H1 (cell line): Measurements from ENCODE around the gene STK32A. TPM values are rescaled to one million over a fixed set of nuclear protein-coding genes. Genes with fewer than 3 reads are reported as not detected.

Experiments
- CTCF ChIA-PET: fragments of 300-600 bp; sonication (Branson Sonifier 250); formaldehyde crosslinking; loops from one replicate; lab custom pipeline; 2021; ENCODE audit not compliant: partially characterized antibody; lab: Charles Lee
- POLR2A ChIA-PET: fragments of 300-600 bp; sonication (Branson Sonifier 250); formaldehyde crosslinking; loops from one replicate; lab custom pipeline; 2021; ENCODE audit warnings: inconsistent platforms; ENCODE audit not compliant: partially characterized antibody; lab: Charles Lee
- DNase-seq, 2 experiments: peaks; one replicate each; pipeline versions ENCODE4 v3.0.0 to v3.0.0-alpha.2; 2010 to 2022; ENCODE audit warnings: low spot score in 2 of 2, low read depth in 1 of 2, mixed read lengths in 1 of 2
- FAIRE-seq: peaks from 2 replicates; lab custom pipeline; 2011; peaks lifted over from hg19 to GRCh38; lab: Jason Lieb, UNC
- H2AFZ ChIP-seq: 2 replicates; pipeline ENCODE4 v1.8.1; 2012; ENCODE audit warnings: low read length, inconsistent platforms
- H2AK5ac ChIP-seq: 2 replicates; pipeline ENCODE4 v1.6.1; 2013; ENCODE audit warnings: low read depth, low read length
- H2BK120ac ChIP-seq: replicated peaks from 2 replicates; pipeline ENCODE3; 2013; ENCODE audit warnings: low read depth, low read length, inconsistent platforms
- H2BK12ac ChIP-seq: 2 replicates; pipeline ENCODE4 v1.6.1; 2013; ENCODE audit warnings: low read depth, low read length
- H2BK15ac ChIP-seq: 2 replicates; pipeline ENCODE4 v1.6.1; 2013; ENCODE audit warnings: low read length
- H2BK20ac ChIP-seq: 2 replicates; pipeline ENCODE4 v1.6.1; 2013; ENCODE audit warnings: low read length
- H2BK5ac ChIP-seq: 2 replicates; pipeline ENCODE4 v1.6.1; 2013; ENCODE audit warnings: low read depth, low read length
- H3K14ac ChIP-seq: 2 replicates; pipeline ENCODE4 v1.6.1; 2013; ENCODE audit warnings: inconsistent platforms; ENCODE audit not compliant: insufficient read length
- H3K18ac ChIP-seq: 2 replicates; pipeline ENCODE4 v1.6.1; 2013; ENCODE audit warnings: low read length; ENCODE audit errors: extremely low read depth
- H3K23ac ChIP-seq: 2 replicates; pipeline ENCODE4 v1.6.1; 2013; ENCODE audit warnings: inconsistent platforms; ENCODE audit not compliant: insufficient read length
- H3K23me2 ChIP-seq: 2 replicates; pipeline ENCODE4 v1.6.1; 2013; ENCODE audit warnings: low read depth, low read length
- H3K27ac ChIP-seq: 2 replicates; pipeline ENCODE4 v1.6.1; 2011; ENCODE audit warnings: low read depth, low read length, inconsistent platforms
- H3K27me3 ChIP-seq, 4 experiments: replicated peaks in 1 of 4; 1 replicate in 1 of 4; 2 replicates in 3 of 4; pipeline versions ENCODE4 v1.6.1 to v1.8.1; 2011 to 2013; ENCODE audit warnings: low read length in 3 of 4, mild to moderate bottlenecking in 3 of 4, inconsistent platforms in 2 of 4, mixed read lengths in 2 of 4, moderate library complexity in 1 of 4; ENCODE audit not compliant: control insufficient read depth in 3 of 4, insufficient read depth in 3 of 4; ENCODE audit errors: extremely low read depth in 1 of 4
- H3K36me3 ChIP-seq, 4 experiments: 2 replicates each; pipeline versions ENCODE4 v1.6.1 to v1.8.1; 2011 to 2013; ENCODE audit warnings: mild to moderate bottlenecking in 4 of 4, low read length in 3 of 4, moderate library complexity in 2 of 4, control low read depth in 1 of 4, inconsistent platforms in 1 of 4; ENCODE audit not compliant: insufficient read depth in 4 of 4, control insufficient read depth in 2 of 4
- H3K4ac ChIP-seq: replicated peaks from 2 replicates; pipeline ENCODE3; 2013; ENCODE audit warnings: low read length, low read depth, mixed read lengths, inconsistent platforms; ENCODE audit not compliant: insufficient read length
- H3K4me1 ChIP-seq, 4 experiments: replicated peaks in 1 of 4; 1 replicate in 1 of 4; 2 replicates in 3 of 4; pipeline versions ENCODE4 v1.6.1 to v1.8.1; 2011 to 2013; ENCODE audit warnings: low read length in 3 of 4, inconsistent platforms in 2 of 4, mixed read lengths in 1 of 4; ENCODE audit not compliant: insufficient read depth in 4 of 4, control insufficient read depth in 3 of 4
- H3K4me2 ChIP-seq, 2 experiments: 2 replicates each; pipeline versions ENCODE4 v1.6.1 to v1.8.1; 2011 to 2013; ENCODE audit warnings: low read depth in 2 of 2, low read length in 2 of 2, control low read depth in 1 of 2, inconsistent platforms in 1 of 2, mild to moderate bottlenecking in 1 of 2; ENCODE audit not compliant: insufficient read depth in 1 of 2
- H3K4me3 ChIP-seq, 4 experiments: fragments of 200-600, 300-600 bp in 1 of 4; sonication (generic), shearing (Covaris generic), sonication (Bioruptor Twin) in 1 of 4; 2 replicates each; pipeline versions ENCODE4 v1.5.1 to v1.8.1; 2011 to 2016; ENCODE audit warnings: low read length in 4 of 4, low read depth in 3 of 4, control low read depth in 2 of 4, inconsistent platforms in 2 of 4, mild to moderate bottlenecking in 2 of 4, mixed read lengths in 1 of 4, moderate library complexity in 1 of 4; ENCODE audit not compliant: insufficient read depth in 2 of 4; ENCODE audit errors: extremely low read depth in 1 of 4
- H3K56ac ChIP-seq: replicated peaks from 2 replicates; pipeline ENCODE3; 2013; ENCODE audit warnings: low read depth, mild to moderate bottlenecking, mixed read lengths, low read length, inconsistent platforms; ENCODE audit not compliant: insufficient read length
- H3K79me1 ChIP-seq: 2 replicates; pipeline ENCODE4 v1.6.1; 2013; ENCODE audit warnings: low read depth, low read length, control low read depth
- H3K79me2 ChIP-seq, 2 experiments: 2 replicates each; pipeline versions ENCODE4 v1.6.1 to v1.8.1; 2012 to 2013; ENCODE audit warnings: low read length in 2 of 2, mild to moderate bottlenecking in 2 of 2, inconsistent platforms in 1 of 2; ENCODE audit not compliant: insufficient read depth in 2 of 2, control insufficient read depth in 1 of 2
- H3K9ac ChIP-seq, 4 experiments: replicated peaks in 1 of 4; 1 replicate in 1 of 4; 2 replicates in 3 of 4; pipeline versions ENCODE4 v1.6.1 to v1.8.1; 2011 to 2013; ENCODE audit warnings: low read depth in 3 of 4, low read length in 3 of 4, control low read depth in 2 of 4, mild to moderate bottlenecking in 2 of 4, moderate library complexity in 2 of 4, inconsistent platforms in 1 of 4; ENCODE audit errors: extremely low read depth in 1 of 4
- H3K9me3 ChIP-seq, 2 experiments: 2 replicates each; pipeline versions ENCODE4 v1.6.1 to v1.8.1; 2012 to 2013; ENCODE audit warnings: mild to moderate bottlenecking in 2 of 2, moderate library complexity in 2 of 2, control low read depth in 1 of 2, inconsistent platforms in 1 of 2, low read depth in 1 of 2, low read length in 1 of 2, mixed read lengths in 1 of 2; ENCODE audit not compliant: insufficient read depth in 2 of 2
- H4K20me1 ChIP-seq, 2 experiments: replicated peaks in 1 of 2; 2 replicates each; pipeline versions ENCODE3 to v1.8.1; 2011 to 2013; ENCODE audit warnings: inconsistent platforms in 2 of 2, low read length in 2 of 2, mild to moderate bottlenecking in 1 of 2; ENCODE audit not compliant: insufficient read depth in 2 of 2, control insufficient read depth in 1 of 2
- H4K5ac ChIP-seq: 2 replicates; pipeline ENCODE4 v1.6.1; 2013; ENCODE audit warnings: low read length, low read depth, mixed read lengths, inconsistent platforms; ENCODE audit not compliant: insufficient read length
- H4K8ac ChIP-seq: 2 replicates; pipeline ENCODE4 v1.8.0; 2013; ENCODE audit warnings: mild to moderate bottlenecking, moderate library complexity, low read length, inconsistent platforms; ENCODE audit not compliant: insufficient read depth; ENCODE audit errors: extremely low read depth
- H4K91ac ChIP-seq: replicated peaks from 2 replicates; pipeline ENCODE3; 2013; ENCODE audit warnings: low read length, mixed read lengths, inconsistent platforms; ENCODE audit not compliant: insufficient read length
- BRCA1 ChIP-seq: IDR thresholded peaks from 2 replicates; pipeline ENCODE4 v1.6.1; 2012; ENCODE audit warnings: low read depth, low read length, improper control_type of control experiment
- HDAC6 ChIP-seq: IDR thresholded peaks from one replicate; pipeline ENCODE4 v1.7.1; 2012; ENCODE audit warnings: low read depth, mild to moderate bottlenecking, inconsistent platforms, low read length, moderate library complexity
- RAD21 ChIP-seq, 2 experiments: IDR thresholded peaks in 1 of 2; conservative IDR thresholded peaks in 1 of 2; 2 replicates each; pipeline ENCODE4 v1.6.1; 2011; ENCODE audit warnings: low read depth in 2 of 2, low read length in 2 of 2, improper control_type of control experiment in 1 of 2, inconsistent platforms in 1 of 2, mild to moderate bottlenecking in 1 of 2, moderate library complexity in 1 of 2
- RBBP5 ChIP-seq: IDR thresholded peaks from 2 replicates; pipeline ENCODE4 v1.7.1; 2012; ENCODE audit warnings: low read depth, mild to moderate bottlenecking, inconsistent platforms, low read length, moderate library complexity, borderline replicate concordance
- RNF2 ChIP-seq: fragments of 200-900, 300-1000 bp; sonication (generic); IDR thresholded peaks from 2 replicates; pipeline ENCODE4 v1.7.1; 2016; ENCODE audit warnings: borderline replicate concordance, low read depth, mild to moderate bottlenecking, antibody characterized with exemption, low read length; ENCODE audit not compliant: poor library complexity, severe bottlenecking; ENCODE audit errors: missing control alignments
- SIN3A ChIP-seq, 2 experiments: IDR thresholded peaks in 1 of 2; conservative IDR thresholded peaks in 1 of 2; 2 replicates each; pipeline ENCODE4 v1.6.1; 2011 to 2012; ENCODE audit warnings: low read length in 2 of 2, improper control_type of control experiment in 1 of 2, low read depth in 1 of 2, mild to moderate bottlenecking in 1 of 2
- SIX5 ChIP-seq: IDR thresholded peaks from 2 replicates; pipeline ENCODE4 v1.6.1; 2011; ENCODE audit warnings: mild to moderate bottlenecking, low read depth, low read length
- TEAD4 ChIP-seq: IDR thresholded peaks from 2 replicates; pipeline ENCODE4 v1.6.1; 2012; ENCODE audit warnings: low read depth, low read length, inconsistent platforms, mixed read lengths
- YY1 ChIP-seq: IDR thresholded peaks from 2 replicates; pipeline ENCODE4 v1.6.1; 2011; ENCODE audit warnings: low read depth, mild to moderate bottlenecking, low read length
- ZNF274 ChIP-seq: IDR thresholded peaks from 2 replicates; pipeline ENCODE4 v1.7.0; 2012; ENCODE audit warnings: low read length, borderline replicate concordance; ENCODE audit errors: extremely low read depth
- WGBS, 2 experiments: shearing (Covaris generic) in 1 of 2; methylation state at CpG; one replicate each; pipeline versions ENCODE4 v1.1.6 to v1.1.7; 2013 to 2015; ENCODE audit warnings: low lambda C conversion rate in 2 of 2, mixed read lengths in 2 of 2, inconsistent platforms in 1 of 2, low coverage in 1 of 2, missing lambda C conversion rate in 1 of 2; ENCODE audit not compliant: insufficient replicate concordance in 2 of 2, insufficient coverage in 1 of 2, insufficient read length in 1 of 2; ENCODE audit errors: extremely low coverage in 1 of 2, missing lambda C conversion rate in 1 of 2; 5-methylcytosine and 5-hydroxymethylcytosine counted together
- polyA plus RNA-seq, 7 experiments: library from polyadenylated mRNA; depleted of rRNA in 3 of 7; stranded (reverse) in 5 of 7; unstranded in 2 of 7; fragments of >200 nt in 5 of 7; fragments of 200-250 nt in 2 of 7; gene quantifications; 1 replicate in 5 of 7; 2 replicates in 1 of 7; 4 replicates in 1 of 7; pipeline versions ENCODE4 v1.2.1 to v1.2.3, GENCODE V29; 2011 to 2013; ENCODE audit warnings: missing spikeins in 2 of 7, mixed read lengths in 2 of 7
- total RNA-seq: library from RNA; stranded (reverse); fragmentation: NEBNext Ultra II Directional; extraction: Animal tissue kit (Norgen Biotek cat#: 25700); gene quantifications from 2 replicates; pipeline ENCODE4 v1.2.1, GENCODE V29; 2021
- TF ChIP-seq, protein P1 (sequence below): IDR thresholded peaks from 2 replicates; pipeline ENCODE4 v1.6.1; 2012; ENCODE audit warnings: inconsistent platforms

STK32A gene
- total and polyA plus RNA-seq, 2 of the 8 experiments (the other 6 are each of a cell fraction or from before 2014, with no cell fraction given) = 1.3 to 2.5 TPM

DNA sequence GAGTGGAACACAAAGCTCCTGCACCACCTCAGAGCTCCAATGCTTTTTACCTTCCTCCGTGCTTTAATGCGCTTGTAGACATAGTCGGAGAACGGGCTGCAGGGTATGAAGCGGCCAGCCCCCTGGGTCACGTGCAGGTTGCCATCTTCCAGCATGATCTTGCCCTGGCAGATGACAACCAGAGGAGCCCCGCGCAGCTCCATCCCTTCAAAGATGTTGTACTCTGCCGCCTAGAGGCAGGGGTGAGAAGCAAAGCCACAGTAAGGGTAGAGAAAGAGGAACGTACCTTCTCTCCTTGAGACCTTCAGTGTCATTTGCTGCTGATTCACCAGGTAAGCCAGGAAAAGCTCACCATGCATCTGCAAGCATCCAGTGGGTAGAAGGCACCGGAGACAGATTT lies 162.8 kb downstream of the STK32A start:
- H3K4me2 ChIP-seq = no peak overlapping the region
- peaks cover 4 to 9% of the 10 kb centered on the region in 2 experiments for H4K20me1 ChIP-seq
- ChIA-PET CTCF (interaction anchor here (0.7 to 2.7 kb wide), 38 partner anchors 9 to 1076 kb away, joined by 3 to 23 read pairs (median 4); no protein-coding TSS in a partner anchor), POLR2A (interaction anchor here (1.1 to 1.3 kb wide), 2 partner anchors 9 to 58 kb away, joined by 3 read pairs; no protein-coding TSS in a partner anchor)
- H2BK20ac ChIP-seq = no peak overlapping the region
- H3K4me1 ChIP-seq = no peaks in the 10 kb centered on the region
- H3K9me3 ChIP-seq = no peaks in the 10 kb centered on the region
- no peak overlapping the region for H4K91ac ChIP-seq
- peaks cover 60 to 96% (median 83%) of the 10 kb centered on the region in 4 experiments for H3K36me3 ChIP-seq
- no peaks in the 10 kb centered on the region; the same call in 1 of the 2 replicates for H3K23me2 ChIP-seq
- H3K27ac ChIP-seq = no peak overlapping the region
- no peak overlapping the region for H3K9ac ChIP-seq
- H2BK12ac ChIP-seq = no peak overlapping the region
- H2AFZ ChIP-seq = no peak overlapping the region
- 86% methylated on average over 11 of the region's 11 CpGs; no CpG with 5 or more reads in 1 of the 2 experiments for WGBS, 2 experiments
- no peak overlapping the region for H2BK120ac ChIP-seq
- FAIRE-seq = peak; percentile 75
- no peak overlapping the region for H2BK15ac ChIP-seq
- no peaks in the 10 kb centered on the region for H3K79me1 ChIP-seq
- H4K5ac ChIP-seq = no peak overlapping the region
- no peak overlapping the region for H3K14ac ChIP-seq
- H2AK5ac ChIP-seq = no peak overlapping the region
- H3K56ac ChIP-seq = no peak overlapping the region
- no peak overlapping the region for H3K23ac ChIP-seq
- no peak overlapping the region for H2BK5ac ChIP-seq
- H3K4me3 ChIP-seq = no peak overlapping the region
- H3K79me2 ChIP-seq = no peaks in the 10 kb centered on the region
- H3K27me3 ChIP-seq = no peaks in the 10 kb centered on the region
- H4K8ac ChIP-seq = no peak overlapping the region; the same call in 1 of the 2 replicates
- no peak for DNase-seq
- no peak overlapping the region for H3K18ac ChIP-seq
- H3K4ac ChIP-seq = no peak overlapping the region
- TF ChIP-seq HDAC6 (no peak), ZNF274 (no peak), RNF2 (no peak), RBBP5 (no peak), YY1 (peak; percentile 35; the same call in 1 of the 2 replicates), SIX5 (no peak), BRCA1 (no peak), RAD21 (IDR thresholded peaks at IDR 0.05 in 1 of 2, conservative IDR thresholded peaks at IDR 0.05 in 1 of 2; ENCODE audit: low read depth in 2 of 2, low read length in 2 of 2) (peak; percentile 14 to 41; a peak in 2 of 4 replicates), TEAD4 (no peak), SIN3A (conservative IDR thresholded peaks at IDR 0.05 in 1 of 2, IDR thresholded peaks at IDR 0.05 in 1 of 2; ENCODE audit: low read depth in 1 of 2, low read length in 2 of 2) (no peak)
- TF ChIP-seq, protein P1, sequence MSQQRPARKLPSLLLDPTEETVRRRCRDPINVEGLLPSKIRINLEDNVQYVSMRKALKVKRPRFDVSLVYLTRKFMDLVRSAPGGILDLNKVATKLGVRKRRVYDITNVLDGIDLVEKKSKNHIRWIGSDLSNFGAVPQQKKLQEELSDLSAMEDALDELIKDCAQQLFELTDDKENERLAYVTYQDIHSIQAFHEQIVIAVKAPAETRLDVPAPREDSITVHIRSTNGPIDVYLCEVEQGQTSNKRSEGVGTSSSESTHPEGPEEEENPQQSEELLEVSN = no peak
